Measurements from ENCODE around the gene SPDL1. TPM values are rescaled to one million over a fixed set of nuclear protein-coding genes. Genes with fewer than 3 reads are reported as not detected.
A peak's percentile ranks its signal among the peaks of the same experiment; 100 is the strongest.

SPDL1 gene
- total RNA-seq, 3 donors from 2014 or later, result 8.3 to 9.8 (median 8.8) TPM

DNA sequence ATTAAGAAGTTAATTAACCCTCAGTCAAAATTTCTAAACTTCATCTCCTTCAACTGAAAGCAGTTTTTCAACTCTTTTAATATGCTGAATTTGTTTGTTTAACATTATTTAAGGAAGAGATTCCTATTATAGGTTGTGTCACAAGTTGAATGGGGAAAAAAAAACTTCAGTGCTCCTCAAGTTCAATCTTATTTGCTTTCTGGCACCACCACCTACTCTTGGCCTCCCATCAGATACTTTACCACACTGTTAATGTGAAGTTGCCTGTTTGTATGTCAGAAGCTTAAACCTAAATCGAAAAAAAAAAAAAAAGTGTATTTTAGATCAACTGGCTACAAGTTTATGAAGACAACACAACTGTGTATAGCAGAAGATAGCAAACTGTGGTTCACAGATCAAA lies 49.4 kb downstream of the SPDL1 start:
- intact Hi-C loops (cut with DNase I; ENCODE audit: low total_unique reads), result no loop called here
- Histone ChIP-seq H3K4me3 (no peak overlapping the region), H3K27ac (no peak overlapping the region), H3K4me1 (no peaks in the 10 kb centered on the region), H3K27me3 (peaks cover 5 to 19% of the 10 kb centered on the region in 2 donors), H3K36me3 (no peaks in the 10 kb centered on the region), H3K9me3 (peaks cover 0 to 7% of the 10 kb centered on the region in 2 donors)
- no peak for DNase-seq (ENCODE audit: low spot score in 2 of 2)
- TF ChIP-seq POLR2AphosphoS5 (IDR thresholded peaks at IDR 0.05), result no peak
- TF ChIP-seq CTCF (IDR thresholded peaks at IDR 0.05), result no peak
- TF ChIP-seq POLR2A (IDR thresholded peaks at IDR 0.05), result no peak

- TF ChIP-seq CTCF (IDR thresholded peaks at IDR 0.05) (no peak), POLR2A (IDR thresholded peaks at IDR 0.05) (no peak), POLR2AphosphoS5 (IDR thresholded peaks at IDR 0.05) (no peak)
- peaks cover 5 to 21% of the 10 kb centered on the region in 2 donors for H3K27me3 ChIP-seq
- no peak for DNase-seq (ENCODE audit: low spot score in 2 of 2)
- H3K27ac ChIP-seq, result no peak overlapping the region
- no peaks in the 10 kb centered on the region for H3K36me3 ChIP-seq
- H3K4me1 ChIP-seq, result no peaks in the 10 kb centered on the region
- intact Hi-C loops (cut with DNase I; ENCODE audit: low total_unique reads), result no loop called here
- peaks cover 4 to 11% of the 10 kb centered on the region in 2 donors for H3K9me3 ChIP-seq
- no peak overlapping the region for H3K4me3 ChIP-seq
Observed at GRCh38 chr5:169634606-169635005, 51.0 kb downstream of the SPDL1 start.

DNA sequence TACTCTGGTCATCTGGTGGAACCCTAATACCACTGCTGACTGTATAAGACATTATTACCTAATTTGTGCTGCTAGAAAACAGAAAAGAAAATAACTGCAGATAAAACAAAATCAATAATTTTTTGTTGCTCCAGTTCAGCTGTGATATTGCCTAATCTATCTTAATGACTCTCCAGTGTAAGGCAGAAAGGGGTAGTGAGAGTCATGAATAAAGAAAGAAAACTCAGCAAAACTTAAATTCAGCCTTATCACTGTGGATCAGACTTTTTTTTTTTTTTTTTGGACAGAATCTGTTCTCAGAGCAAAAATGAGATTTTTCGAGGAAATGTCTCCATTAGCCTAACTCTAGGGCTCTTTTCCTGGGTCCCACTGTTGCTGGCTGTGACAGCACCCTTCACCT lies 52.4 kb downstream of the SPDL1 start:
- TF ChIP-seq POLR2A (IDR thresholded peaks at IDR 0.05) (no peak), CTCF (IDR thresholded peaks at IDR 0.05) (no peak), POLR2AphosphoS5 (IDR thresholded peaks at IDR 0.05) (no peak)
- peaks cover 5 to 21% of the 10 kb centered on the region in 2 donors for H3K27me3 ChIP-seq
- intact Hi-C loops (cut with DNase I; ENCODE audit: low total_unique reads), result no loop called here
- H3K9me3 ChIP-seq, result peaks cover 6 to 14% of the 10 kb centered on the region in 2 donors
- no peaks in the 10 kb centered on the region for H3K36me3 ChIP-seq
- no peak for DNase-seq (ENCODE audit: low spot score in 2 of 2)
- no peak overlapping the region for H3K4me3 ChIP-seq
- no peaks in the 10 kb centered on the region for H3K4me1 ChIP-seq
- H3K27ac ChIP-seq, result no peak overlapping the region

DNA sequence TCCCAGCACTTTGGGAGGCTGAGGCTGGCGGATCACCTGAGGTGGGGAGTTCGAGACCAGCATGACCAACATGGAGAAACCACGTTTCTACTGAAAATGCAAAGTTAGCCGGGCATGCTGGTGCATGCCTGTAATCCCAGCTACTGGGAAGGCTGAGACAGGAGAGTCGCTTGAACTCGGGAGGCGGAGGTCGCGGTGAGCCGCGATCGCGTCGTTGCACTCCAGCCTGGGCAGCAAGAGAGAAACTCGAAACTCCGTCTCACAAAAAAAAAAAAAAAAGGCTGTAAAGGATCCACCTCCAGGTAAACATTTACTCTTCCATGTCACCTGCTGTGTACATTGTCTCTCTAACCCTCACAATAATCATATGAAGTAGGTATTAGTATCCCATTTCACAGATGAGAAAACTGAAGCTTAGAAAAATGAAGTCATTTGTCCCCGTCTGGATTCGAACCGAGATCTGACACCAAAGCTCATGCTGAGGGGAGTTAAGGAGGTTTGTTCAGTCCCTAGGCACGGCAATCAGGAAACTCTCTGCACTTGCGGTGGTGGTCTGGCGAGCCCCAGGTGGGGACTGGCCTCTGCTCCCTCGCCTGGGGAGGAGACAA lies 53.0 kb downstream of the SPDL1 start:
- Histone ChIP-seq H3K27ac (no peak overlapping the region), H3K4me3 (peak overlapping the region; percentile 38 to 61 (median 40)), H3K36me3 (no peaks in the 10 kb centered on the region), H3K27me3 (peaks cover 5 to 21% of the 10 kb centered on the region in 2 donors), H3K4me1 (no peaks in the 10 kb centered on the region), H3K9me3 (peaks cover 6 to 14% of the 10 kb centered on the region in 2 donors)
- intact Hi-C loops (cut with DNase I; ENCODE audit: low total_unique reads), result no loop called here
- no peak for TF ChIP-seq POLR2AphosphoS5 (IDR thresholded peaks at IDR 0.05)
- no peak for TF ChIP-seq POLR2A (IDR thresholded peaks at IDR 0.05)
- DNase-seq (ENCODE audit: low spot score in 2 of 2), result no peak

DNA sequence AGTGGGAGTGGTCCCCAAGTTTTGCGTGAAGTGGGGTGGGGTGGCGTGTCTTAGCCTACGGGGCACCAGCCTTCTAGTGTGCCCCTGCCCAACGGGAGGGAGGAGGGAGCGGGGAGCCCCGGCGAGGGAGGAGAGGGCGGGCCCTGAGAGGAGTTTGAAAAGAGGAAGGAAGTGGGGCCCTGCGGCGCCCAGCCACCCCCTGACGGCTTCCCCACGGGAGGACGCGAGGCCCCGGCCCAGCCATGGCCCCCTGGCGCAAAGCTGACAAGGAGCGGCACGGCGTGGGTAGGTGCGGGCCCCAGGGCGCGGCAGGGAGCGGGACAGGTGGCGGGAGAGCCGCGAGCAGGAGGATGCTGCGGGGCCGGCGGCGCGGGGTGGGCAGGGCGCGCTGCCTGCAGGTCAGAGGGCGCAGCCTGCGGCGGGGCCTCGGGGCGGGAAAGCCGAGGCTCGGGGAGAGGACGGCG lies 53.5 kb downstream of the SPDL1 start, which contains the start of gene DOCK2:
DOCK2 (plus strand) TSS at position 191 of the 464 bp plus-strand sequence; CDS start at position 243, 52 bp downstream.
- H3K27me3 ChIP-seq, result peaks cover 5 to 21% of the 10 kb centered on the region in 2 donors
- H3K9me3 ChIP-seq, result peaks cover 6 to 14% of the 10 kb centered on the region in 2 donors
- H3K4me1 ChIP-seq, result no peaks in the 10 kb centered on the region
- intact Hi-C loops (cut with DNase I; ENCODE audit: low total_unique reads), result no loop called here
- no peak for TF ChIP-seq POLR2A (IDR thresholded peaks at IDR 0.05)
- no peak for TF ChIP-seq CTCF (IDR thresholded peaks at IDR 0.05)
- TF ChIP-seq POLR2AphosphoS5 (IDR thresholded peaks at IDR 0.05), result no peak
- H3K36me3 ChIP-seq, result no peaks in the 10 kb centered on the region
- no peak for DNase-seq (ENCODE audit: low spot score in 2 of 2)
- H3K27ac ChIP-seq, result peak within 1 kb of the TSS in 1 of 2 donors; percentile 19
- H3K4me3 ChIP-seq, result peak within 1 kb of the TSS; percentile 38 to 61 (median 40)

Data from breast epithelium (tissue), 4 donors.